GM11168 (cell line): ENCODE measurements around the gene FBXO41.
"Not testable (repeated sequence)": the region's sequence is repeated elsewhere in the genome, so short reads cannot be mapped to it uniquely, and the experiment has no call there.

Experiments
- in situ Hi-C: fragments of 300-500 bp; cut with MboI; formaldehyde crosslinking; loops from one replicate; pipeline ENCODE4 v1.12.0; 2022; ENCODE audit warnings: low sequenced_read_pairs; ENCODE audit not compliant: unreplicated experiment

The FBXO41 gene

DNA sequence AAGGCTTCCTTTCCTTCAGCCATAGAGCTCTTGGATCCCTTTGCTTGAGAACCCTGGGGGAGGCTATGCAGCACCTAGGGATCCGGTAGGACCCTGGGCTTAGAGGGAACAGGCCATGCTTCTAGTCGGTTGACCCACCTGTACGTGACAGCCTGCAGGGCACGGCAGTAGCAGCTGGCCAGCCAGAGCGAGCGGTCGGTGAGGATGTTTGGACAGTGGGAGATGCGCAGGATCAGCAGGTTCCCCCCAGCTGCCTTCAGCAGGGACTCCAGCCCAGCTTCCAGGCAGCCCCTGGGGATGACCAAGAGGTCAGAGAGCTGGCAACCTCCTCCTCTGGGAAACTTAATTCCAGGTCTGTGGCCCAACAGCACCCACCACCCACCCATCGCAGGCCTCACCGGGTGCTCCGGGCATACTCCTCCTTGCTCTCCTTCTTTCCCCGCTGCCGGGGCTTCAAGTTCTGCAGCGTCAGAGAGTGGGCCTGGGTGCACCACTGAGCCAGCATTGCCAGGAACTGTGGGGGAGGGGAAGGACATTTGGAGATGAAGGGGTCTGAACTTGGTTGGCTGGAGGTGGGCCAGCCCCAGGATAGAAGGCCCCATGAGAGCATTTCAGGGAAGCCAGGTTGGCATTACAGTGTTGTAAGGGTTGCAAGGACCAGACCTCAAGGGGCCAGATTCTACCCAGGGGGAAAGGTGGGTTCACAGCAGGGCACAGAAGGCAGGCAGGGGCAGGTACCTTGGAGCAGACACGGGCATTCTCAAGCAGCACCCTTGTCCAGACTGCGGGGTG lies 20.5 kb downstream of the FBXO41 start:
- in situ Hi-C loops = no loop called here

DNA sequence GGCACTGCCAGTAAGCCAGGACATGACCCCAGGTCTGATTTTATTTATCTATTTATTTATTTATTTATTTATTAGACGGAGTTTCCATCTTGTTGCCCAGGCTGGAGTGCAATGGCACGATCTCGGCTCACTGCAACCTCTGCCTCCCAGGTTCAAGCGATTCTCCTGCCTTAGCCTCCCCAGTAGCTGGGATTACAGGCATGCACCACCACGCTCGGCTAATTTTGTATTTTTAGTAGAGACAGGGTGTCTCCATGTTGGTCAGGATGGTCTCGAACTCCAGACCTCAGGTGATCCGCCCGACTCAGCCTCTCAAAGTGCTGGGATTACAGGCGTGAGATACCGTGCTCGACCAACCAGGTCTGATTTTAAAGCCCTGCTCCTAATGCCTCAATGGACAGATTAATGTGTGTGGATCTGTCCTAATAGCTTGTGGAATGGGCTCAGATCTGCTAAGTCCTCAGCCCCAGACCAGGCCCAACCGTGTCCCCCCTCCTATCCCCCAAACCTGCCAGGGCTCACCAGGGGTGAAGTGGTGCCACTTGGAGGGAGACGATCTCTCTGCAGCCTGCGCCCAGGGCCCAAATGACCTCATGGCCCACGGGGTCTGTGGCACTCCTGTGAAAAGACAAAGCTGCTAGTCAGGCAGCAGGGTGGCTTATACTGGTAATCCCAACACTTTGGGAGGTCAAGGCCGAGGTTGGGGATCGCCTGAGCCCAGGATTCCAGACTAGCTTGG lies 21.4 kb downstream of the FBXO41 start:
- in situ Hi-C loops = not testable (repeated sequence)

DNA sequence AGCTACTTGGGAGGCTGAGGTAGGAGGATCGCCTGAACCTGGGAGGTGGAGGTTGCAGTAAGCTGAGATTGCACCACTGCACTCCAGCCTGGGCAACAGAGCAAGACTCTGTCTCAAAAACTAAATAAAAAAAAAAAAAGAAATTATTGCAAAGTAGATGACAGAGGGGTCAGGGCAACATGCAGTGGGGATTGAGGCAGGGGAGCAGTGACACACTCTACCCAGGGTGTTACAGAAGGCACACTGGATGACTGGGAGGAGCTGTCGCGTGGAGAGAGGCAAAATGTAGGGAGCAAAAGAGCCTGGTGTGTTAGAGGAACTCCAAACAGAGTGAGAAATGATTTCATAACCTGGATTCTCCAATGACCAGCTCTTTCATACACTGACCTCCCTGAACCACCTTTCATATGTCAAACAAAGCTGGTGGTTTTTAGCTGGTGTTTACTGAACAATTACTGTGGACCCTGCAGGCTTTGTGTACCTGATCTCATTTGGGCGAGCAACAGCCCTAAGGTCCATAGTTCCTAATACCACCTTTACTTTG lies 22.1 kb downstream of the FBXO41 start:
- in situ Hi-C loops = no loop called here

DNA sequence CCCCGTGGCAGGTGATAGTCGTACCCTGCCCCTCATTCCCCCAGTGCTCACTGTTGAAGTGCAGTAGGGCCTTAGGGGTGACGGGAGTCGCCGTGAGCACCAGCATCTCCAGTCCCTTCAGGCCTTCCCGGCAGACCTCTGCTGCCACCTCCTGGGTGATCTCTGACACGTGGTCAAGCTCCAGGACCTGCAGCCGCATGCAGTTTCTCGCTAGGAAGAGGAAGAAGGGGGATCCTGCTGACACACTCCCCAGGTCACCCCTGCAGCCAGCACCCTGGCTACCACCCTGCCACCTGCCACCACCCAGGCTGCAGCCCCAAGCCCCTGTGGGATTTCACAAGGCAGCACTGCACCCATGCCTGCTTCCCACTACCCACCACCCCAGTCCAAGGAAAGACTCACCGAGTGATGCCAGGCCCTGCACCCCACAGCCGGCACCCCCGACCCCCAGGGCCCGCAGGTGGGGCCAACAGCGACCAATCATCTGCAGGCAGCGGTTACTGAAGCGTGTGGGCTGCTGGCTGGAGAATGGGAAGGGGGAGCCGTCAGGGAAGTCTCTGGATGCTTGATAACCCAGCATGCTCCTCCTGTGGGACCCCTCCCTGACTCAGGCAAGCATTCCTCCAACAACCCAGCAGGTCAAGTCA lies 23.8 kb downstream of the FBXO41 start:
- in situ Hi-C loops = no loop called here

DNA sequence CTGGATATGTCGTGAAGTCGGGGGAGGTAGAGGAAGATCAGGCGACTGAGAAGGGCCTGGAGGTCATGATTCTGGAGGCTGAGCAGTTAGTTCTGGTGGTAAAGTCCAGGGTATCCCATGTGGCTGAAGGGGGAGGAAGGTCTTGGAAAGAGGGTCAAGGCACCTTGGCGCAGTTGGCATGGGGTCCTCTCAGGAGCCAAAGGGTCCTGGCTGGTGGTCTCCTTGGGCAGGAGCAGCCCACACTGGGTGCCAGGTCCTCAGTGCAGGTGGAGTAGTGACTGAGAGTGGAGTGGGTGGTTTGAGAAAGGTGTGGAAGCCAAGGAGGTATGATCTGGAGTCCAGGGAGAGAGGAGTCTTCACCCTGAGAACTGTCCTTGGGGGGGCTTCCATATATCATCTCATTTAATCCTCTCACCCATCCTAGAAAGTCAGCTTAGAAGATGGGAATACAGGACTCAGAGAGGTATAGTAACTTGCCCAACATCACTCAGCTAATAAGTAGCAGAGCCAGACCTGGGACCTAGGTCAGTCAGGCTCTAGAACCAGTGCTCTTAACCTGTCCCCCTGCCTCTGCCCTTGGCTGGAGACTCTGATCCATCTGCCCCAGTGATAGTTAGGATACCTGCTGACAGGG lies 24.5 kb downstream of the FBXO41 start:
- in situ Hi-C loops = no loop called here

DNA sequence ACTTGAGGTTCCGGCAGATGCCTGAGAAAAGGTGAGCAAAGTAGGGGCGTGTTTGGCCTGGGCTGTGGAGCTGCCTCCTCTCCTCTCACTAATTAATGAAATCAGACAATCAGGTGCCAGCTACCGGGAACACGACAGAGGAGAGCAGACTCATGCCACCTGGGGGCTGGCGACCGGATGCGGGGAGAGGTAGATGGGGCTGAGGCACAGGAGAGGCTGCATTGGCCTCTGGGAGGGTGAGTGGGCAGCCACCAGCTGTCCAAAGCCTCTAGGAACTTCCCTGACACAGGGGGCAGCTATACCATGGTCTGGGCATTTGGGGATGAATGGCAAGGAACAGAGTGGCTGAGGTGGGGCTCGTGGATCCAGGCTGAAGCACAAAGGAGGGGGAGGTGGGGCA lies 25.0 kb downstream of the FBXO41 start:
- in situ Hi-C loops = no loop called here

DNA sequence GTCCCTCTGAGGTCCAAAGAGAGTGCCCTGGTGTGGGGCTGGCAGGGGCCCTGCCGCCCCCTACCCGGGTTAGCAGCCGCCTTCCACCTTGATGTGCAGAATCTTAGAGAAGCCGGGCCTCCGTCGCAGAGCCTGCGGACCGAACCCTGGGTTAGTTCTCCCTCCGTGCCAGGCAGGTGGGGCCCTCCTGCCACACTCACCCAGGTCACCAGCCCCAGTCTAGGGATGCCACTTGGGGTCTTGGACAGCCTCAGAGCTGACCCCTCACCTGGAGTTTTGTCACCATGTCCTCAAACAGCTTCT lies 25.4 kb downstream of the FBXO41 start:
- in situ Hi-C loops = no loop called here

DNA sequence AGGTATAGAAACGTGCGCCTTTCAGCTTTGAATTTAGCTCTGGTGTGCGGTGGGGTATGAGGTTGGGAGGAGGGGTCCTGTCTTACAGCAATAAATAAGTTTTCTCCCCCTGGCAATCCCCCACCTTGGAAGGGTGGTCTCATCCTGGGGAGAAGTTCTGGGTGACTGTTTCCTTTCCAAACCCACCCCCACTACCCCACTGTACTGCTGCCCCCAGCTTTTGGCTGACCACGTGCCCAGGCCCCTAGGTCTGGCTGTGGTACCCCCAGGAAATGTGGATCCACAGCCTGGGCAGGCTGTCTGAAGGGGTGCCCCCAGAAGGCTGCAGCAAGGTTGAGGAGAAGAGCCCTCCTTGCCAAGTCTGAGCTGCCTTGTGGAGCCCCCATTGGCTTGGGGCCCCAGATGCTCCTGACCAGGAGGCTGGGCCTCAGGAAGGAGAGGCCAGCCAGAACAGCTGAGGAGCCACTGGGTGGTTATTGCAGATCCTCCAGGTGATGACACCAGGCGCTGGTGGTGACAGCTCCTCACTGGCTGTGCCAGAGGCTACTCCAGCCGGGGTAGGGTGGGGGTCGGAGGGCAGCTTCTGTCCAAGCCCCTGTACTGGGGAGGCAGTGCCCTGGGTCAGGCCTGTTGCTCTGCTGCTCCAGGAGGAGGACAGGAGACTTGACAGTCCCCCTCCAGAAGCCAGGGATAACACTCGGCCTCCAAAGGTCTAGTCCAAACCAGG lies 25.9 kb downstream of the FBXO41 start:
- in situ Hi-C loops = no loop called here

DNA sequence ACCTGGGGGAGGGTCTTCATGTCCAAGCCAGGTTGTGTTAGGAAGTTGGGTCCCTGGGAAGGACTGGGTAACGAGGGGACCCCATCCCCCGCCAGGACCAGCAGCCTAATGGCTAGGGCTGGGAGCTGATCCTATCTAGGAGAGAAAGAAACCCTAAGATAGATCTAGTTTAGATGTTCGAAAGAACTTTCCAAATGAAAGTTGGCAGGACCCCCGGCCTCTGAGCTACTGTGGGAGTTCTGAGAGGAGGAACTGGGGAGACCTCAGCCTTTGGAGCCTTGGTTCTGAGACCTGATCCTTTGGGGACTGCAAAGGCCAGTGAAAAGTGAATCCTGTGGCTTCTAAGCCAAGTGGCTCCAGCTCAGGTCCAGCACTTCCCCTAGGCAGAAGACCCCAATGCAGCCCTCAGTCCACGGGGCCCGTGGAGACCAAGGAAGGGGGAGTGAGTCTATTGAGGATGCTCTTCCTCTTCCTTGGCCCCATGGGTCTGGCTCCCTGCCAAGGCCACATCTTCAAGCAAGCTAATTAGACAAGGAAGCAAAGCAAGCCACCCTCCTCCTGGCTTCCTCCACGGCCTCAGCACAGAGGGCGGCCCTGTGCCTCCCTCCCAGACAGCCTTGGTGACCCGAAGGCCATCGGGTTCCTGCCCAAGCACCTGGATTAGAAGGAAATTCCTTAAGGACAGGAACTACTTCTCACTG lies 26.7 kb downstream of the FBXO41 start:
- in situ Hi-C loops = no loop called here

DNA sequence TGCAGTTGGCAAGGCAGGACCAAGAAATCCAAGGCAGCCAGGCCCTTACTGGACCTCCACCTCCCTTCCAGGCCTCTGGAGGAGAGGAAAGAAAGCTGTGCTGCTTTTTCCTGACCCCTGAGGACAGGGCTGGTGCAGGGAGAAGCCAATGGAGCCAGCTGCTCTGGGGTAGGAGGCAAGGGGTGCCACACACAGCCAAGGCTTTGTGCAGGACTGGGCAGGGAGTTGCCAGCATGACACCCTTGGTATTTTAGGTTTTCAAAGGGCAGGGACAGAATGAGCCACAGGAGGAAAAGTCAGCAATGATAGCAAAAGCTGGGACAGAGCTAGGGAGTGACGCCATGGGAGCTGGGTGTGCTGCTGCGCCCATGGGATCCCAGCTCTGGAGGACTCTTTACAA lies 27.3 kb downstream of the FBXO41 start:
- in situ Hi-C loops = no loop called here

DNA sequence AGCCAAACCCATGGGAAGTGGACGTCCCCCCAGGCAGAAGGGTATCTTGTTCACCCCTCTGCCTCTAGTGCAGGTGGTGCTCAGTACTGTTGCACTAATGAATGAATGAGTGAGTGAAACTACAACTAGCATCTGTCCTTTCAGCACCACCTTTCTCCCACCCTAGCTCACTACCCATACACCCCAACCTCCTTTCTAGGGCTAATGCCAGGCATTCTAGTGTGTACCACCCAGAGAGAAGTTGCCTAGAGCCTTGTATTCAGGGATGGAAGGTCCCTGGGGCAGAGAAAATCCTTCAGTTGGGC lies 27.7 kb downstream of the FBXO41 start:
- in situ Hi-C loops = no loop called here

DNA sequence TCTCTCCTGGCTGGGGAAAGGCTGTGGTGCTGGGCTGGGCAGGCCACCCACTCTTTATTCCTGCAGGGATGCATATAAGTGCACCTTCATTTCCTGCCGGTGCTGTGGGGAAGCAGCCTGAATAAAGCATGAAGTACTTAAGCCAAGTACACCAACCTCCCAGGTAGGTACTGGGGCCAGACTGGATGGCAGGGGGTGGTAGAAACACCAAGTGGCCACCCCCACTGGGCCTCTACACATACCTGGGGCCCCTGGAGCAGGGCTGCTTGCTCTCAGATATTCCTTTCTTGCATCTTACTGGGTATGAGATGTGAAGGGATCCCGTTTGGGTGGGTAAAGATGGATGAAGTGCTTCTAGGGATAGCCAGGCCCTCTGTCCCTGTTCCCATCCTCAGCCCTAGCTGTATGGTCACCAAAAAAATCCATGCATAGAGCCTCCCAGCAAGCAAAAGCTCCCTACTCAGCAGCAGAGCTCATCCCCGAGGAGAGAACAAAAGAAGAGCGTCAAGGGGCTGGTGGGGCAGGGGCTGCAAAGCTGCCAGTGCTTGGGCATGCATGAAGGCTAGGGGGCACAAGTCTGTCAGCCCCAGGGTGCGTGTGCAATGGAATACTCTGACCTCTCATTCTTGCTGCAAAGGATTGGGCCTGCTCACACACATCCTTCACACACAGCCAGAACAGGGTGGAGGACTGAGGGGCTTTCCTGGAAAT lies 28.2 kb downstream of the FBXO41 start:
- in situ Hi-C loops = no loop called here

DNA sequence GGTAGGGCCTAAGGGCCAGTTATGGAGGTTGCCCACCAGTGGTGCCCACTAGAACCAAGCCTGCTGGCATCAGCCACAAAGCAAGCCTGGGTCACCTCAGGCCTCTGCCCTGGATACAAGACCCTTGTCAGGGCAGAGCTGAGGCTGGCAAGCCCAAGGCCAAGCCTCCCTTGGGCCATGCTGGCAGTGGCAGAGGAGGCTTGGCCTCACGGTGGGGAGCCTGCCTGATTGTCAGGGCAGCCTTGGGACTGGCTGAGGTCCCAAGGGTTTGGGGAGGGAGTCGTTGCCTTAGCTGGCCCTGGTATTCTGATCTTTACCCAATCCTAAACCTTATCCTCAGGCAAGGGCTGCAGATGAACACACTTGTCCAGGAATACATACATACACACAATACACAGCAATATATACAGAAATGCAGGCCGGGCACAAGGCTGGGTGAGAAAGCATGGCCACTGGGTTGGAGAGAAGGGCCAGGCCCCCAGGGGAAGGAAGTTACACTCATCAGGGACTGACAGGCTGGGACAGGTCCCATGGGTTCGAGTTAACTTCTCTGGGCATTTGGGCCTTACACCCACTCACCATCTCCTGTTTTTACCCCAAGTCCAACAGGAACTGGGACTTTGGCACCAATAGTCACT lies 29.2 kb downstream of the FBXO41 start:
- in situ Hi-C loops = no loop called here

DNA sequence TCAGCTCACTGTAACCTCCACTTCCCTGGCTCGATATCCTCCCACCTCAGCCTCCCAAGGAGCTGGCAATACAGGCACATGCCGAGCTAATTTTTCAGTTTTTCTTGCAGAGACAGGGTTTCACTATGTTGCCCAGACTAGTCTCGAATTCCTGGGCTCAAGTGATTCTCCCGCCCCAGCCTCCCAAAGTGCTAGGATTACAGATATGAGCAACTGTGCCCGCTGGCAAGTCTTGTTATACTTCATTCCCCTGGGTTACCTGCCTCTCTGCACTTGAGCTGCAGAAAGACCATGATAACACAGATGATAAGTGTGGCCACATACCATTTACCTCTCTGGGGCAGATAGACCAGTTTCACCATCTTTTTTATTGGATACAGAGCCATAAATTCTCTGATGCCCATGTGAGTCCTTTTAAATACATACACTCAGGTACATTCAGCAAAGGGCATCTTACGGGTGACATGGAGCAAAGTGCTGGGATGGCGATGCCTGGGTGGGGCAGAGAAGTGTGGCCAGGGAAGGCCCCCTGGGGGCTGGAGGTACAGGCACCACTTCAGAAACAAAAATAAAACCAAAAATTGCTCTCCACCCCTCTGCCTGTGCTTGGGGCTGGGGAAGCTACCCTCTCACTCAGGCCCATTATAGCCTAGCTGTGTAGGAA lies 29.8 kb downstream of the FBXO41 start:
- in situ Hi-C loops = no loop called here

DNA sequence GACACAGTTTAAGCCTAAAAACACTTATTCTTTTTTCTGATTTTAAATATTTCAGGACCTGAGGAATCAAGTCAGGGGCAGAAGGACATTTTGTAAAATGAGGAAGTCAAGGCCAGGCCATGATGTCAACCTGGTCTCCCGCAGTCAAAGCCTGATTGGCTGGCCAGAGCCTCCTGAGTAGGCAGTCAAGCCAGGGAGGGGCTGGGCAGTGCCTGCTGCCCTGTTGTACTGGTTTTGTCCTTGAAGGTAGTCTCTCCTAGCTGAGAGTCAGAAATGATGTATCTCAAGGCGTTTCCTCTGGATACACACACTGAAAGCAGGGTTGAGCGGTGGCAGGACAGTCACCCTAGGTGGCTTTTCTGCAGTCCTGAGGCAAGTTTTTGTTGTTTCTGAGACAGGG lies 30.4 kb downstream of the FBXO41 start:
- in situ Hi-C loops = no loop called here

DNA sequence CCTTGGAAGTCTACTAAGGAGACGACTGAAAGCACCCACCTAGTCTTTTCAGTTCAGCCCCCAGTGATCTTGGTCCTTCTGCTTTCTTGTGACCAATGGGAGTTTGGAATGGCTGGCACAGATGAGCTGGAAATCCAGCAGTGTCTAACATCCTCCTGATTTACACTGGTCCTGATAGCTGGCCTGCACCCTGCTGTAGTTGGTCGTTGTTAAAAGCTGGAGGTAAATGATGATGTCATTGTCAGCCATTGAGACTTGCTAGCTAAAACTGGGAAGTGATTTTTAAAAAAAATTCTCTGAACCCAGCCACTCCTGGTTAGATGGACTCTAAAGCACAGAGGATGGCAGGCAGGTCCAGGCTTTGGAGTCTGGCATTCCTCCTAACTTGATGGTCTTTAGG lies 30.9 kb downstream of the FBXO41 start:
- in situ Hi-C loops = no loop called here

DNA sequence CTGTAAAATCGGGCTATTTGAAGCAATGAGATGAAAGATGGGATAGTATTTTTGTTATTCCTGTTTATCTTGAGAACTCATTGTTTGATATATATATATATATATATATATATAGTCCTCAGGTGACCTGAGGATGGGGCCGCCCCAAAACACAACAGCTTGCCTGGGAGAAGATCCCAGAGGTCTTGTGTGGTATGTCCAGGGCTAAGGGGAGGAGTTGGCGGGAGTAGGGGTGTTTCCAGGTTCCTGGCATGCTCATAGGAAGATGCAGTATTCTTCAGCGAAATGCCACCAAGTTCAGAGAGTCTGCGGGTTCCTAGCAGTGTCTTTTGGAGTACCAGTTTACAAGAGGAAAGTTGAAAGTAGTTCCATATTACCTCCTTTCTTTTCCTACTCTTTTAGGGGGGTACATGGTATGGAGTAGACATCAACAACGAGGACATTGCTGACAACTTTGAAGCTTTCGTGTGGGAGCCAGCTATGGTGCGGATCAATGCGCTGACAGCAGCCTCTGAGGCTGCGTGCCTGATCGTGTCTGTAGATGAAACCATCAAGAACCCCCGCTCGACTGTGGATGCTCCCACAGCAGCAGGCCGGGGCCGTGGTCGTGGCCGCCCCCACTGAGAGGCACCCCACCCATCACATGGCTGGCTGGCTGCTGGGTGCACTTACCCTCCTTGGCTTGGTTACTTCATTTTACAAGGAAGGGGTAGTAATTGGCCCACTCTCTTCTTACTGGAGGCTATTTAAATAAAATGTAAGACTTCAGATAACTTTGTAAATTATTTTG lies 31.8 kb downstream of the FBXO41 start:
- in situ Hi-C loops = no loop called here
